Fibroblast of pulmonary artery (primary cell): ENCODE data around the gene TNRC6C.

Source experiments
- DNase-seq: peaks from one replicate; pipeline ENCODE4 v3.0.0-alpha.2; 2010; ENCODE audit warnings: low read depth
- H3K4me3 ChIP-seq: replicated peaks from 2 replicates; pipeline ENCODE4 v1.5.1; 2011; ENCODE audit warnings: low read depth, mild to moderate bottlenecking, control low read depth, low read length, moderate library complexity
- CTCF ChIP-seq: IDR thresholded peaks from 2 replicates; pipeline ENCODE4 v1.5.1; 2011; ENCODE audit warnings: mild to moderate bottlenecking, control low read depth, low read length, inconsistent platforms; ENCODE audit errors: missing control alignments

Gene TNRC6C

DNA sequence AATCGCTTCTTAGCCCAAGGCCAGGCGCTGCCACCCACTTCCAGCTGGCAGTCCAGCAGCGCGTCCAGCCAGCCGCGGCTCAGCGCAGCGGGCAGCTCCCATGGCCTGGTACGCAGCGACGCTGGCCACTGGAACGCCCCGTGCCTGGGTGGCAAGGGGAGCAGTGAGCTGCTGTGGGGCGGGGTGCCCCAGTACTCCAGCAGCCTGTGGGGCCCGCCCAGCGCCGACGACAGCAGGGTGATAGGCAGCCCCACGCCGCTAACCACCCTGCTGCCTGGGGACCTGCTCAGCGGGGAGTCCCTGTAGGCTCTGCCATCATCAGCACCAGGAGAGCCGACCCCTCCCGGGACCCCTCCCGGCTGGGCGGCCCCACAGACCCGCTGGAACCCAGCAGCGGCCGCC lies 146.0 kb downstream of the TNRC6C start:
- no peak overlapping the region for H3K4me3 ChIP-seq
- no peak for DNase-seq
- no peak for TF ChIP-seq CTCF

GRCh38 chr17:78105101-78105500 lies 146.6 kb downstream of the TNRC6C start:
- DNase-seq = no peak
- no peak overlapping the region for H3K4me3 ChIP-seq
- no peak for TF ChIP-seq CTCF

- no peak for TF ChIP-seq CTCF
- no peak for DNase-seq
- no peak overlapping the region for H3K4me3 ChIP-seq
Observed at GRCh38 chr17:78105551-78105950, 147.0 kb downstream of the TNRC6C start.

- no peak for DNase-seq
- H3K4me3 ChIP-seq = no peak overlapping the region
- TF ChIP-seq CTCF = no peak
Observed at GRCh38 chr17:78106211-78106610, 147.7 kb downstream of the TNRC6C start.

DNA sequence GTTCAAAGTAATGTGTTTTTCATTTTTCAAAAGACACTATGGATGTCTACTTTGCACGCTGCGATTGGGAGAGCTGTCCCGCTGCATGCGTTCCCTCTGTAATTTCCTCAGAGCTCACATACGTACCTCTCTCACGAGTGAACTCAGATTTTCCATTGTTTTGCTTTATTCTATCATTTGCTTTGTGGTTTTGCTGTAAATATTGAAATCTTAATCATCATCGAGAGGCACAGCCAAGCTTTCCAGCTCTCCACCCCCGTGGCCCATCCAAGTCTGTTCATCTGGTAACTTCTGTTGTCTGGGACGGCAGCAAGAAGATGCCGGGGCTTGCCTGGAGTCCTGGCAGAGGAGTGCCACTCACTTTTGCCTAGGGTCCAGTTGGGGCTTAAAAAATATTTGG lies 149.0 kb downstream of the TNRC6C start:
- no peak overlapping the region for H3K4me3 ChIP-seq
- DNase-seq = no peak
- TF ChIP-seq CTCF = no peak

GRCh38 chr17:78107976-78108725 lies 149.6 kb downstream of the TNRC6C start:
- H3K4me3 ChIP-seq = no peak overlapping the region
- DNase-seq = no peak
- TF ChIP-seq CTCF = no peak
